Caco-2 (cell line): ENCODE results near the gene RNU5B-1. TPM values are rescaled to one million over a fixed set of nuclear protein-coding genes. Genes with fewer than 3 reads are reported as not detected.

Experiments
- BruUV-seq: library from RNA; stranded (reverse); fragments of 400-500 nt; replicated peaks from 2 replicates; lab custom pipeline; 2021; lab: Mats Ljungman, UMichigan
- CTCF ChIA-PET: fragments of 300-600 bp; sonication (Branson Sonifier 250); formaldehyde crosslinking; loops from one replicate; lab custom pipeline; 2022; ENCODE audit warnings: antibody characterized with exemption; lab: Charles Lee
- POLR2A ChIA-PET: fragments of 300-600 bp; sonication (Branson Sonifier 250); formaldehyde crosslinking; loops from one replicate; lab custom pipeline; 2022; ENCODE audit warnings: antibody characterized with exemption; lab: Charles Lee
- DNase-seq, 2 experiments: peaks; one replicate each; pipeline versions ENCODE4 v3.0.0 to v3.0.0-alpha.2; 2020 to 2022
- H3K27me3 ChIP-seq: replicated peaks from 2 replicates; pipeline ENCODE4 v1.6.0; 2011; ENCODE audit warnings: low read length; ENCODE audit not compliant: control insufficient read depth, insufficient read depth
- H3K36me3 ChIP-seq: 2 replicates; pipeline ENCODE4 v1.5.1; 2011; ENCODE audit warnings: low read length; ENCODE audit not compliant: control insufficient read depth, insufficient read depth
- H3K4me1 ChIP-seq: fragments of 250-450 bp; sonication (Bioruptor Pico); 2 replicates; pipeline ENCODE4 v1.5.1; 2020; ENCODE audit warnings: mild to moderate bottlenecking
- H3K4me3 ChIP-seq: 2 replicates; pipeline ENCODE4 v1.5.1; 2011; ENCODE audit warnings: low read depth, mild to moderate bottlenecking, control low read depth, low read length
- H3K9me3 ChIP-seq: fragments of 250-450 bp; sonication (Bioruptor Pico); 2 replicates; pipeline ENCODE4 v1.5.1; 2020; ENCODE audit warnings: mild to moderate bottlenecking, moderate library complexity
- H3K27ac Mint-ChIP-seq: one replicate; pipeline ENCODE4 v1.8.0; 2022; ENCODE audit warnings: mixed read lengths; ENCODE audit not compliant: unreplicated experiment
- H3K27me3 Mint-ChIP-seq: one replicate; pipeline ENCODE4 v1.8.0; 2022; ENCODE audit warnings: mixed read lengths; ENCODE audit not compliant: insufficient read depth, unreplicated experiment
- H3K36me3 Mint-ChIP-seq: one replicate; pipeline ENCODE4 v1.8.0; 2022; ENCODE audit warnings: mild to moderate bottlenecking, mixed read lengths; ENCODE audit not compliant: insufficient read depth, unreplicated experiment
- H3K4me1 Mint-ChIP-seq: one replicate; pipeline ENCODE4 v1.8.0; 2022; ENCODE audit warnings: low read depth, mixed read lengths; ENCODE audit not compliant: unreplicated experiment
- H3K4me3 Mint-ChIP-seq: one replicate; pipeline ENCODE4 v1.8.0; 2022; ENCODE audit warnings: mild to moderate bottlenecking, moderate library complexity, mixed read lengths; ENCODE audit not compliant: unreplicated experiment
- H3K9me3 Mint-ChIP-seq: one replicate; pipeline ENCODE4 v1.8.0; 2022; ENCODE audit warnings: mixed read lengths; ENCODE audit not compliant: unreplicated experiment
- CTCF ChIP-seq, 2 experiments: fragments of 200-600 bp in 1 of 2; IDR thresholded peaks; 1 replicate in 1 of 2; 2 replicates in 1 of 2; pipeline versions ENCODE4 v1.5.1 to v1.8.0; 2011 to 2022; ENCODE audit warnings: antibody characterized with exemption in 1 of 2, control low read depth in 1 of 2, inconsistent platforms in 1 of 2, low read depth in 1 of 2, low read length in 1 of 2, mild to moderate bottlenecking in 1 of 2, moderate library complexity in 1 of 2; ENCODE audit not compliant: insufficient read depth in 1 of 2, severe bottlenecking in 1 of 2, unreplicated experiment in 1 of 2
- intact Hi-C: fragments of 100-400 bp; cut with micrococcal nuclease; formaldehyde crosslinking; loops from one replicate; pipeline ENCODE4 v1.10.0; 2022; ENCODE audit not compliant: unreplicated experiment
- total RNA-seq: library from RNA; stranded (reverse); gene quantifications from 2 replicates; pipeline ENCODE4 v1.2.3, GENCODE V29; 2022

Gene RNU5B-1
- total RNA-seq, 1 experiment from 2014 or later = not detected

- POLR2A ChIA-PET = interaction anchor here (1.1 to 1.2 kb wide), 2 partner anchors 21 to 544 kb away, joined by 4 read pairs; partner anchors contain the start of gene RNU5B-1
- no peak for TF ChIP-seq CTCF (IDR thresholded peaks at IDR 0.05; ENCODE audit: insufficient read depth in 1 of 2, low read depth in 1 of 2, low read length in 1 of 2, severe bottlenecking in 1 of 2, unreplicated experiment in 1 of 2)
- Histone ChIP-seq H3K4me3 (no peak overlapping the region), H3K9me3 (no peaks in the 10 kb centered on the region), H3K36me3 (no peaks in the 10 kb centered on the region; the same call in 1 of the 2 replicates), H3K27me3 (no peaks in the 10 kb centered on the region), H3K4me1 (no peaks in the 10 kb centered on the region)
- no peak for DNase-seq
- CTCF ChIA-PET = interaction anchor here (0.6 to 0.7 kb wide), 2 partner anchors 52 to 185 kb away, joined by 3 to 7 read pairs; partner anchors contain the start of gene IGDCC3
- Mint-ChIP-seq H3K27ac (peak overlapping the region; percentile 33), H3K4me3 (no peak overlapping the region), H3K27me3 (no peaks in the 10 kb centered on the region), H3K36me3 (peaks cover 29% of the 10 kb centered on the region), H3K4me1 (no peaks in the 10 kb centered on the region), H3K9me3 (no peaks in the 10 kb centered on the region)
- BruUV-seq = no TSS peak
- intact Hi-C loops = no loop called here
Observed at GRCh38 chr15:65326117-65326526, 21.6 kb downstream of the RNU5B-1 start.

- BruUV-seq = no TSS peak
Observed at GRCh38 chr15:65326818-65327217, 22.3 kb downstream of the RNU5B-1 start.

GRCh38 chr15:65327651-65328393, 23.3 kb downstream of the RNU5B-1 start:
- Mint-ChIP-seq H3K36me3 (peaks cover 35% of the 10 kb centered on the region), H3K9me3 (no peaks in the 10 kb centered on the region), H3K27ac (no peak overlapping the region), H3K4me1 (no peaks in the 10 kb centered on the region), H3K27me3 (no peaks in the 10 kb centered on the region), H3K4me3 (no peak overlapping the region)
- BruUV-seq = no TSS peak
- Histone ChIP-seq H3K27me3 (no peaks in the 10 kb centered on the region), H3K36me3 (no peaks in the 10 kb centered on the region; the same call in 1 of the 2 replicates), H3K4me1 (no peaks in the 10 kb centered on the region), H3K9me3 (no peaks in the 10 kb centered on the region), H3K4me3 (no peak overlapping the region)
- TF ChIP-seq CTCF (IDR thresholded peaks at IDR 0.05; ENCODE audit: insufficient read depth in 1 of 2, low read depth in 1 of 2, low read length in 1 of 2, severe bottlenecking in 1 of 2, unreplicated experiment in 1 of 2) = no peak
- POLR2A ChIA-PET = no interaction called here
- intact Hi-C loops = no loop called here
- CTCF ChIA-PET = no interaction called here
- DNase-seq = no peak

More at GRCh38 chr15:65326818-65327217, 22.3 kb downstream of the RNU5B-1 start:
- Histone ChIP-seq H3K4me3 (no peak overlapping the region), H3K27me3 (no peaks in the 10 kb centered on the region), H3K4me1 (no peaks in the 10 kb centered on the region), H3K9me3 (no peaks in the 10 kb centered on the region), H3K36me3 (no peaks in the 10 kb centered on the region; the same call in 1 of the 2 replicates)
- Mint-ChIP-seq H3K27me3 (no peaks in the 10 kb centered on the region), H3K27ac (no peak overlapping the region), H3K4me3 (no peak overlapping the region), H3K36me3 (peaks cover 30% of the 10 kb centered on the region), H3K4me1 (no peaks in the 10 kb centered on the region), H3K9me3 (no peaks in the 10 kb centered on the region)
- TF ChIP-seq CTCF (IDR thresholded peaks at IDR 0.05; ENCODE audit: insufficient read depth in 1 of 2, low read depth in 1 of 2, low read length in 1 of 2, severe bottlenecking in 1 of 2, unreplicated experiment in 1 of 2) = no peak
- intact Hi-C loops = no loop called here
- no peak for DNase-seq
- ChIA-PET CTCF (no interaction called here), POLR2A (interaction anchor here (1.2 kb wide), 1 partner anchor 22 kb away, joined by 4 read pairs; the partner anchor contains the start of gene RNU5B-1)
